ENCODE measurements around the gene KRTAP1-5.
"Not testable (repeated sequence)": the region's sequence is repeated elsewhere in the genome, so short reads cannot be mapped to it uniquely, and the experiment has no call there.

KRTAP1-5 gene

DNA sequence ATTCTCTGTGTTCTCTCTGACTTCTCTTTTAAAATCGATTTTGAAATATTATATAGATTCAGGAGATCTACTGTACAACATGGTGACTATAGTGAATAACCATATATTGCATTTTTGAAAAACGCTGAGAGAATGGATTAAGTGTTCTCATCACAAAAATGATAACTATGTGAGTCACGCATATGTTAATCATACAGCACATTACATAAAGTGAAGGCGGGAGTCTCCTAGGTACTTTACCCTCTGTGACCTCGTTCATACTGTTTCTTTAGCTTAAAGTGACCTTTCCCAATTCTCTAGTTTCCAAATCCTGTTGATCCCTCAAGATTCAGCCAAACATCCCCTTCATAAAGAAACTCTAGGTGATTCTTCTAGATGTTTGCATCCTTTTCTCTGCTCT is 24.2 kb downstream of the KRTAP1-5 start:
- DNase-seq, result no peak

DNA sequence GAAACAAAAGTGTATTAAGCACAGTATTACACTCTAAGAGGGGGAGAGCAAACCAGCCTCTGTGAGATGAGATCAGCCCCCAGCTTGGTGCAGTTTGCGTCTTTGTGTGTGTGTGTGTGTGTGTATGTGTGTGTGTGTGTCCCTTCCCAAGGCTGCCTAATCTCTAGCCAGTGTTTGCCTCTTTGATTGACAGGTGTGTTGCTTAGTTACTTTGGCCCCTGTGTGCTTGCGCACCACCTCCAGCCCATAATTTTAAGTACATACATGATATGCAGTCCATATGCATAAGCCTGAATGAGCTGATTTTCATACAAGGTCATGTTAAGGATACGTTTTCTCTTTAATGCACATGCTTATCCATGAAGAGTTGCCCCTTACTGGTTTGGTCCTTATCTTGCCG is 25.2 kb downstream of the KRTAP1-5 start:
- no peak for DNase-seq

DNA sequence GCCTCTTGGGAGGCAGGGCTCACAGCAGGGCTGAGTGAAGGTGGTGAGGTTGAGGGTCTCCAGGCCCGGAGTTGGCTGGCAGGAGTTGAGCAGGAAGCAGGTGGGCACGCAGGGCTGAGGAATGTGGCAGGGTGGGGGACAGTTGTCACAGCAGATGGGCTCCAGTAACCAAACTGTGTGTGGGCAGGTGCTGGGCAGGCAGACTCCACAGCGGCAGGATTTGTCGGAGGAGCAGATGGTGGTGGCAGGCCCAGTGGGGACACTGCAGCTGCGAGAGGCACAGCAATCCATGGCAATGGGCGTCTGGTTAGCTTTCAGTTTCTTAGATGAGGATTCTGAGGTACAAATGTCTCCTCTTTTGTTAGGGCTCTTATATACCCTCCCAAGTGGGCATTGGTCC is 27.4 kb downstream of the KRTAP1-5 start, which contains the start of gene KRTAP3-2:
Gene KRTAP3-2 (minus strand): TSS at position 344 of the 400 bp plus-strand sequence. CDS start 53 bp downstream, at position 291.
- DNase-seq, result not testable (repeated sequence)

DNA sequence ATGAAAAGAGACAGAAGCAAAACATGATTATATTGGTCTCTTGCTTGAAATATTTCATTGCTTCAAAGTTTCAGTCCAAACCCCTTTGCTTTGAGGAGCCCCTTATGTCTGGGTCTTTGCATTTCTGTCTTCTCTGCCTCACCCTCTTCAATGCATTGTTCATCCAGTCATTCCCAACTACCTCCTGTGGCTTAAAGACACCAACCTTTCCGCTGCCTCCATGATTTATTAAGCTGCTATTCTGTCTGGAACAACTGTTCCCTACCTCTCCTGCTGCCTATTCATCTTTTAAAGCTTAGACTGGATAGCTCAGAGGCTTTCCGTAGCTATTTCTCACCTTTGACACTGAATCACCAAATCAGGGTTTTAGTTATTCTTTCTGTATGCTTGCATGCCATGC is 29.6 kb downstream of the KRTAP1-5 start:
- DNase-seq, result no peak

DNA sequence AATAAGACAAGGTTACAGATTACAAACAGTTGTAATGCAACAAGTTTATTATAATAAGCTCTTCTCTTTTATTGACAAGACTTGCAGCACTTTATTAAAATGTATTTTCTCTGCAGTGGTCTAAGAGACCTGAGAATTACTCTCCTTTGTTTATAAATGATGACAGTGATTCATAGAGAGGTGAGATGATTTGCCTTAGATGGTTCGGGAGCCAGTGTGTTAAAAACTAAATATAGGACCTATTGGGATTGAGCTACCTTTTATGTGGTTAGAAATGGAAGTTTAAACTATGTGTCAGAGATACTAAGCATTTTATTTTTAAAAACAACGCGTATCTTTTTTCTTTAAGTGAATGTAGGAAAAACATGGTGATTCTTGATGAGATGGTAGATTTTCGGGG is 30.2 kb downstream of the KRTAP1-5 start:
- no peak for DNase-seq

DNA sequence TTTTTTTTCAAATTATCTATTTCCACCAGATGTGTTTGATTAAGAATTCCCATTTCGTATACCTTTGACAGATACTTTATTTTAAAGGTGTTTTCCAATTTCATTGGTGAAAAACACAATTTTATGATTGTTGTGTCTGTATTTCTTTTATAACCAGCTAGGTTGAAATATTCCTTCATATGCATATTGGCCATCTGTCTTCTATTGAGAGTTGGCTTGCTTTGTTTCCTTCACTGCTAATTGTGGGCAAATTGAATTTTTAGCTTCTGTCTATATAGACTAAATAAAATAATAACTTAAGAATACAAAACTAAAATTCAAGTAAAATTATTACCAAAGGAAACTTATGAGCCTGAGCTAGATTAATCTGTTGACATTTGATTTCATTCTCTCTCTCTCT is 31.9 kb downstream of the KRTAP1-5 start:
- no peak for DNase-seq

DNA sequence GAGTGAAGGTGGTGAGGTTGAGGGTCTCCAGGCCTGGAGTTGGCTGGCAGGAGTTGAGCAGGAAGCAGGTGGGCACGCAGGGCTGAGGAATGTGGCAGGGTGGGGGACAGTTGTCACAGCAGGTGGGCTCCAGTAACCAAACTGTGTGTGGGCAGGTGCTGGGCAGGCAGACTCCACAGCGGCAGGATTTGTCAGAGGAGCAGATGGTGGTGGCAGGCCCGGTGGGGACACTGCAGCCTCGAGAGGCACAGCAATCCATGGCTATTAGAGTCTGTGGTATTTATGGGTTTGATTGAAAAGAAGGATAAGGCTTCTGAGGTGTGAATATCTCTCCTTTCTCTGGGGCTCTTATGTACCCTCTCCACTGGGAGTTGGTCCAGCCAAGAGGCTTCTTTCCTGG is 33.2 kb downstream of the KRTAP1-5 start, which contains the start of gene KRTAP3-3:
Gene KRTAP3-3 (minus strand): TSS at position 326 of the 400 bp plus-strand sequence. CDS start 67 bp downstream, at position 259.
- no peak for DNase-seq

DNA sequence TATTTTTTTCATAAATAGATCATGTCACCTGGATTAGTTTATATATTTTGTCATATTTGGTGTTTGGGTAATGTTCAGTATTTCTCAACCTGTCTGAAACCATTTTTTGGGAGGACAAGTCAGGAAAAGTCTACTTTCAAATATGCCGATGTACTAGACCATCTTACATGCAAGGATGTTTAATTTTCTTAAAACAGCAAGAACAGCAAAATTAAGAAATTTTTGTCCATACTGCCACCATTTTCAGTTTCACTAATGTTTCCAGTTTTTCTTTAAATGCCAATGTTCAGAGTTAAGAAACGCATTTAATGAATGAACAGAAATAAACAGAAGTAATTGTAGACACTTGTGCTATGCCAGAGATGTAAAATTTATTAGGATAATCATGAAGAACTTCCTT is 33.9 kb downstream of the KRTAP1-5 start:
- no peak for DNase-seq

DNA sequence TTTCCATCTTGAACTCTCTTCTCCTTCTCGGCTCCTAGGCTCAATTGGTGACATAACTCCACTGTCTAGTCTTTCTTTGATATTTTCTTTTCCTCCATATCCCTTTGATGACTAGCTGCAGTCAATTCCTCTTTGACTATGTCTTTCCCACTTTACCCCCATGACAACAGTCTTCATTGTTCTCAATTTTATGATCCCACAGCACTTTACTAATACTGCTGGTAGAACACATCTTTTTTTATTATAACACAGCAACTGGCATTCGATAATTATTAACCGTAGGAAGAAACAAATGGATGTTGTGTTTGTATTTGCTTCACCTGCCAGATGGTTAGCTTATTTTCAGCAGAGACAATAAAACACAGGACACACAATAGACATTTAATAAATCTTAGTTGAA is 34.3 kb downstream of the KRTAP1-5 start:
- no peak for DNase-seq

DNA sequence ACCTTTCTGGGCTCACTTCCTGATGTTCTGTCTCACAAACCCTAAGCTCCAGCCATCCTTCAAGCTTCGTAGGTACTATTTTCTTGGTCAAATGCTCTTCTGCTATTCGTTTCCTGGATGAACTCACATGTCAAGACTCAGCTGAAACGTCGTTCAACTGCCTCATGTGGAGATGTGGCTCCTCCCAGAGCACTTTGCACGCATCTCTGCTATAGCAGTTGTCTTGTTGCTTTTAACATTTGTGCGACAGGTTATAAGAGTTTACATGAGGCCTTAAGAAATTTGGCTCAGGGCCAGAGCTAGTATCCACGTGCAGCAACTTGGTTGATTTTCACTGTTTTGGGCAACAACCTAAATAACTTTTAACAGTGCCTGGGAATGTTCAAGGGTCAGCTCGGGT is 40.1 kb downstream of the KRTAP1-5 start:
- DNase-seq, result no peak

DNA sequence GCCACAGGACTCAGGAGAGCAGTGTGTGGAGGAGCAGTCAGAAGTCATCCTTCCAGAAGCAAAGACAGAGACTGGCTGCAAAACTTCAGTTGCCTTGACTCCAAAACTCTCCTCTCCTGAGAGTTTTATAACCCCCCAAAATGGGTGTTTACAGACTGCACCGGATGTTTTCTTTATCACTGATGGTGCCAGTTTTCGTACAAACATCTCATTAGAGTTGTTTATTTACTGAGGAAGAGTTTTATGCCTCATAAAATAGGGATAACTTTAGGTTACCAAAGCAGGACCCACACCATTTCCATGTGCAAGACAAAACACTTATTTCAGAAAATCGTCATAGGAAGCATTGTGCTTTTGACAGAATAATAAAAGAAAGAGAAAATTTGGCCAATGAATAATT is 42.8 kb downstream of the KRTAP1-5 start, which contains the start of gene KRT40:
Gene KRT40 (minus strand): TSS at position 101 of the 400 bp plus-strand sequence. CDS start 53 bp downstream, at position 48.
- no peak for DNase-seq

DNA sequence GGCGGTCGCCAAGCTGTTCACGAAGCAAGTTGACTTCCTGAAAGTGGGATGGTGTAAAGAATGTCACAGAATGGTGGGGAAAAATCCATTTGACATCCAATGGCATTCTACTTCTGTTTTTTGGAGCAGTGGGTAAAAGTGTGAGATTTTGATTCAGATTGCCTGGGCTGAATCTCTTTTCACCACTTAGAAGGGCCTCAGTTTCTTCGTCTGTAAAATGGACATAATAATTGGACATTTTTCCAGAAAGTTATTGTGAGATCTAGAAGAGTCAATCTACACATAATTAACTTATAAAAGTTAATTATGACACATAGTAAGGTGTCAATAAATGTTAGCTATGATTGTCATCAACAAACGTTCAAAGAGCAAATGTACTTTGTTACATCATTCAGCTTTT is 45.9 kb downstream of the KRTAP1-5 start:
- DNase-seq, result no peak

DNA sequence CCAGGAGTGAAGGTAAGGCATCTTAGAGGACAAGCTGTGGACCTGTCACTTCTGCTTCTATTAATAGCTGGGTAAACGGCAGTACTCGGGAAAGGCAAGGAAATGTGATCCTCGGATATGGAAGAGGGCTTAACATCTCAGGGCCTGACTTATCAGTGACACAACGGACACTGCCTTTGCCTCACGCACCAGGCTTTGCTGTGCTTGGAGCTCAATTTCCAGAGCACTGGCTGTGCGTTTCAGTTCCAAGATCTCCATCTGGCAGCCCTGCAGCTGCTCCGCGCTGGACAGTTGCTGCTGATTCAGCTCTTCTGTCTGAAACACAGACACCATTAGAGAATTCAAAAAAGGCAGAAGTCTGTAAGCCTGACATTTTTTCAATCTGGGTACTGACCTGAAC is 46.4 kb downstream of the KRTAP1-5 start:
- no peak for DNase-seq

DNA sequence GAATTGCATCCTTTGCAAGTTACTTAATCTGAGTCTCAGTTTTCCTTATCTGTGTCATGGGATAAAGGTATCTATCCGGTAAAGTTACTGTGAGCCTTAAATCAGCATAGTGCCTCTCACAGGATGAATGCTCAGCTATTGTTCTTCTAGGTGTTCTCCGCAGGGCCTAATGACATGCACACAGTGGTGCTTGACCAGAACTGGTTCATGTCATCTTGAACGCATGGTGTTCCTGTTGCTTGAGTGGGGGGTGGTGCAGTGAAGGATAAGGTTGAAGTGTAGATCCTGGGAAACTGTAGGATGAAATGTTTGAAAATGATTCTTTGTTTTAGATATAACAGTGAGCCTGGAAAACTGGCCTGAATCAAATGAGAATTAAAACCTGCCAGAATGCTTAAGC is 46.9 kb downstream of the KRTAP1-5 start:
- no peak for DNase-seq

DNA sequence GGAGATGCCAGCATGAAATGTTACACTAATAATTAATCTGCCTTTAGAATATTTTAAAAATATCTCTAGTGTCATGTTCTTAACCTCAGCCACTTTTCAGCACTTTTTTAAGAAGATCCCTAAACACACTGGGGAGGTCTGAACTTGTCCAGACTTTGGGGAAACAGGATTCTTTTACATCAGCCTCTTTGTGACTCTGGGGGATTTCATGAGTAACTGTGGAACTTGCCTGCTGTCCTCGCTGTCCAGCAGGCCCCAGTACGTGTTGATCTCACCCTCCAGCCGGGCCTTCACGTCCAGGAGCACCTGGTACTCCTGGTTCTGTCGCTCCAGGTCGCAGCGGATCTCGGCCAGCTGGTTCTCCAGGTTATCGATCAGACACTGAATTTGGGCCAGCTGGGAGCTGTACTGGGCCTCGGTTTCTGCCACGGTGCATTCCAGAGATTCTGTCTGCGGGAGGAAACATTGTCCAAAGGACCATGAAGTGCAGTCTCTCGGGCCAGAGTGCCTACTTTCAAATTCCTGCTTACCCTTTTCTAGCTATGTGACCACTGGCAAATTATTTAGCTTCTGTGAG is 48.3 kb downstream of the KRTAP1-5 start:
- DNase-seq, result no peak
